ENCODE data around the gene TTPAL.

Gene TTPAL

GRCh38 chr20:44429419-44430269, 46.0 kb upstream of the TTPAL start:
- H3K4me3 ChIP-seq (ENCODE audit: low read length), result no peak overlapping the region
- TF ChIP-seq, protein P1, sequence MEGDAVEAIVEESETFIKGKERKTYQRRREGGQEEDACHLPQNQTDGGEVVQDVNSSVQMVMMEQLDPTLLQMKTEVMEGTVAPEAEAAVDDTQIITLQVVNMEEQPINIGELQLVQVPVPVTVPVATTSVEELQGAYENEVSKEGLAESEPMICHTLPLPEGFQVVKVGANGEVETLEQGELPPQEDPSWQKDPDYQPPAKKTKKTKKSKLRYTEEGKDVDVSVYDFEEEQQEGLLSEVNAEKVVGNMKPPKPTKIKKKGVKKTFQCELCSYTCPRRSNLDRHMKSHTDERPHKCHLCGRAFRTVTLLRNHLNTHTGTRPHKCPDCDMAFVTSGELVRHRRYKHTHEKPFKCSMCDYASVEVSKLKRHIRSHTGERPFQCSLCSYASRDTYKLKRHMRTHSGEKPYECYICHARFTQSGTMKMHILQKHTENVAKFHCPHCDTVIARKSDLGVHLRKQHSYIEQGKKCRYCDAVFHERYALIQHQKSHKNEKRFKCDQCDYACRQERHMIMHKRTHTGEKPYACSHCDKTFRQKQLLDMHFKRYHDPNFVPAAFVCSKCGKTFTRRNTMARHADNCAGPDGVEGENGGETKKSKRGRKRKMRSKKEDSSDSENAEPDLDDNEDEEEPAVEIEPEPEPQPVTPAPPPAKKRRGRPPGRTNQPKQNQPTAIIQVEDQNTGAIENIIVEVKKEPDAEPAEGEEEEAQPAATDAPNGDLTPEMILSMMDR (IDR thresholded peaks at IDR 0.05; ENCODE audit: insufficient read depth, low read depth, low read length, missing control alignments), result no peak
- no peak for DNase-seq (ENCODE audit: low read depth)

- TF ChIP-seq, protein P1 (IDR thresholded peaks at IDR 0.05; ENCODE audit: insufficient read depth, low read depth, low read length, missing control alignments), result no peak
- H3K4me3 ChIP-seq (ENCODE audit: low read length), result no peak overlapping the region
These were observed 45.2 kb upstream of the TTPAL start for GRCh38 chr20:44430270-44431065.

GRCh38 chr20:44431118-44431501, 44.6 kb upstream of the TTPAL start:
- no peak overlapping the region for H3K4me3 ChIP-seq (ENCODE audit: low read length)
- DNase-seq (ENCODE audit: low read depth), result no peak
- TF ChIP-seq, protein P1 (IDR thresholded peaks at IDR 0.05; ENCODE audit: insufficient read depth, low read depth, low read length, missing control alignments), result no peak

More at GRCh38 chr20:44430270-44431065, 45.2 kb upstream of the TTPAL start:
- no peak for DNase-seq (ENCODE audit: low read depth)

DNA sequence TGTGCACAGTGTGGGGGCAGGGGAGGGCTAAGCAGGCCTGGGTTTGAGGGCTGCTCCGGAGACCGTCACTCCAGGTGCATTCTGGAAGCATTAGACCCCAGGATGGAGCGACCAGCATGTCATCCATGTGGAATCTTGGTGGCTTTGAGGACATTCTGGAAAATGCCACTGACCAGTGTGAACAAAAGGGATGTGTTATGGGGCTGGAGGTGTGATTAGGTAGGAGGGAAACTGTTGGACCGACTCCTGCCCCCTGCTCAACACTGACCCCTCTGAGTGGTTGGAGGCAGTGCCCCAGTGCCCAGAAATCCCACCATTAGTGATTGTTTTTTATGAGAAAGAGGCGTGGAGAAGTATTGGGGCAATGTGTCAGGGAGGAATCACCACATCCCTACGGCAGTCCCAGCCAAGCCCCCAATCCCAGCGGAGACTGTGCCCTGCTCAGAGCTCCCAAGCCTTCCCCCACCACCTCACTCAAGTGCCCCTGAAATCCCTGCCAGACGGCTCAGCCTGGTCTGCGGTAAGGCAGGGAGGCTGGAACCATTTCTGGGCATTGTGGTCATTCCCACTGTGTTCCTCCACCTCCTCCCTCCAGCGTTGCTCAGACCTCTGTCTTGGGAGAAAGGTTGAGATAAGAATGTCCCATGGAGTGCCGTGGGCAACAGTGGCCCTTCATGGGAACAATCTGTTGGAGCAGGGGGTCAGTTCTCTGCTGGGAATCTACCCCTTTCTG, 44.0 kb upstream of the TTPAL start:
- H3K4me3 ChIP-seq (ENCODE audit: low read length), result no peak overlapping the region
- no peak for DNase-seq (ENCODE audit: low read depth)
- TF ChIP-seq, protein P1 (IDR thresholded peaks at IDR 0.05; ENCODE audit: insufficient read depth, low read depth, low read length, missing control alignments), result no peak

GRCh38 chr20:44432618-44433577, 42.8 kb upstream of the TTPAL start:
- DNase-seq (ENCODE audit: low read depth), result no peak
- TF ChIP-seq, protein P1 (IDR thresholded peaks at IDR 0.05; ENCODE audit: insufficient read depth, low read depth, low read length, missing control alignments), result no peak
- no peak overlapping the region for H3K4me3 ChIP-seq (ENCODE audit: low read length)

Measured in epithelial cell of esophagus (primary cell).